HEK293 (cell line): Measurements from ENCODE around the gene HM13.
"Not testable (repeated sequence)": the region's sequence is repeated elsewhere in the genome, so short reads cannot be mapped to it uniquely, and the experiment has no call there.

Source experiments
- CTCF ChIP-seq: fragments of 450-650 bp; formaldehyde crosslinking; IDR thresholded peaks from 2 replicates; pipeline ENCODE4 v1.5.1; 2016; ENCODE audit warnings: missing biosample characterization, missing genetic modification characterization
- RBAK ChIP-seq: fragments of 450-650 bp; formaldehyde crosslinking; IDR thresholded peaks from 2 replicates; pipeline ENCODE4 v1.5.1; 2016; ENCODE audit warnings: missing biosample characterization, missing genetic modification characterization
- SP3 ChIP-seq: fragments of 450-650 bp; formaldehyde crosslinking; IDR thresholded peaks from 2 replicates; pipeline ENCODE4 v1.5.1; 2016; ENCODE audit warnings: missing biosample characterization, missing genetic modification characterization
- ZBTB21 ChIP-seq: fragments of 450-650 bp; formaldehyde crosslinking; IDR thresholded peaks from 2 replicates; pipeline ENCODE4 v1.5.1; 2017; ENCODE audit warnings: missing biosample characterization, missing genetic modification characterization
- ZSCAN30 ChIP-seq: fragments of 450-650 bp; IDR thresholded peaks from 2 replicates; pipeline ENCODE4 v1.5.1; 2018; ENCODE audit warnings: missing biosample characterization, mild to moderate bottlenecking, missing genetic modification characterization, moderate library complexity

DNA sequence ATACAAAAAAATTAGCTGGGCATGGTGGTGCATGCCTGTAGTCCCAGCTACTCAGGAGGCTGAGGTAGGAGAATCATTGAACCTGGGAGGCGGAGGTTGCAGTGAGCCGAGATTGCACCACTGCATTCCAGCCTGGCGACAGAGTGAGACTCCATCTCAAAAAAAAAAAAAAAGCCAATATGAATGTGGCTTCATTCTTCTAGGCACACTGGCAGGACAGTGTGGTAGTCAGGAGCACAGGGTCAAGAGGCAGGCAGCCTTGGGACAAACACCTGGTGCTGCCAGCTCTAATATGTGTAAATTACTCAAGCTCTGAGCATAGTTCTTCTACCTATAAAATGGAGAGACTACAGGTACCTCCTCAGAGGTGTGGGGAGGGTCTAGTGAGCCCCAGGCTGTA is 25.4 kb downstream of the HM13 start:
- TF ChIP-seq ZSCAN30 (tag by site-specific recombination); CTCF; ZBTB21 (tag by site-specific recombination); RBAK (tag by site-specific recombination); SP3 (tag by site-specific recombination): not testable (repeated sequence)
